22Rv1 (cell line): ENCODE measurements around the gene ADAMTS9.
"Not testable (repeated sequence)": the region's sequence is repeated elsewhere in the genome, so short reads cannot be mapped to it uniquely, and the experiment has no call there.

Source experiments
- H3K27ac ChIP-seq: fragments of 450-650 bp; 2 replicates; pipeline ENCODE4 v1.5.1; 2017
- ZFX ChIP-seq: fragments of 450-650 bp; IDR thresholded peaks from 2 replicates; pipeline ENCODE4 v1.6.1; 2017; ENCODE audit warnings: antibody characterized with exemption, borderline replicate concordance
- TF ChIP-seq, protein P1 (sequence below): fragments of 450-650 bp; IDR thresholded peaks from 2 replicates; pipeline ENCODE4 v1.5.1; 2017; ENCODE audit warnings: mild to moderate bottlenecking

The ADAMTS9 gene

DNA sequence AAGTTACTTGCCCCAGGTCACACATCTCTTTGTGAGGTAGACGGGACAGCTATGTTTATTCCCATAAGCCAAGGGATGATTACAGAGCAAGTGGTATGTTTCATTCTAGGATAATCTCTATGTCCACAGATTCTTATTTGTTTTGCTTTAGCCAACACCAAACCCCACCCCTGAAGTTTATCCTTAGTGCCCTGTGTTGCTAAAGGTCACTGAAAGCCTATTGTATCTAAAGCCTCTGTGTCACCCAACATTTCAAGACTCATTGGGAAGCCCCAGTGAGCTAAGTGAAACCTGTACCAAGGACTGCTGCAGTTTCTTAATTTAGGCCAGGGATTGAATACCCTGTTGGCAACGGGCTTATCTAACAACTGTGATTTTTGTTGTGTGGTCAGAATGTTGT, 135.6 kb downstream of the ADAMTS9 start:
- H3K27ac ChIP-seq, result no peak overlapping the region

GRCh38 chr3:64551697-64552096, 136.1 kb downstream of the ADAMTS9 start:
- H3K27ac ChIP-seq, result no peak overlapping the region
- TF ChIP-seq ZFX, result no peak
- TF ChIP-seq, protein P1, sequence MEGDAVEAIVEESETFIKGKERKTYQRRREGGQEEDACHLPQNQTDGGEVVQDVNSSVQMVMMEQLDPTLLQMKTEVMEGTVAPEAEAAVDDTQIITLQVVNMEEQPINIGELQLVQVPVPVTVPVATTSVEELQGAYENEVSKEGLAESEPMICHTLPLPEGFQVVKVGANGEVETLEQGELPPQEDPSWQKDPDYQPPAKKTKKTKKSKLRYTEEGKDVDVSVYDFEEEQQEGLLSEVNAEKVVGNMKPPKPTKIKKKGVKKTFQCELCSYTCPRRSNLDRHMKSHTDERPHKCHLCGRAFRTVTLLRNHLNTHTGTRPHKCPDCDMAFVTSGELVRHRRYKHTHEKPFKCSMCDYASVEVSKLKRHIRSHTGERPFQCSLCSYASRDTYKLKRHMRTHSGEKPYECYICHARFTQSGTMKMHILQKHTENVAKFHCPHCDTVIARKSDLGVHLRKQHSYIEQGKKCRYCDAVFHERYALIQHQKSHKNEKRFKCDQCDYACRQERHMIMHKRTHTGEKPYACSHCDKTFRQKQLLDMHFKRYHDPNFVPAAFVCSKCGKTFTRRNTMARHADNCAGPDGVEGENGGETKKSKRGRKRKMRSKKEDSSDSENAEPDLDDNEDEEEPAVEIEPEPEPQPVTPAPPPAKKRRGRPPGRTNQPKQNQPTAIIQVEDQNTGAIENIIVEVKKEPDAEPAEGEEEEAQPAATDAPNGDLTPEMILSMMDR, result no peak

More for the DNA sequence above, 135.6 kb downstream of the ADAMTS9 start:
- TF ChIP-seq ZFX, result no peak
- TF ChIP-seq, protein P1, result no peak

- H3K27ac ChIP-seq, result no peak overlapping the region
- TF ChIP-seq, protein P1, result no peak
- no peak for TF ChIP-seq ZFX
These were observed 137.1 kb downstream of the ADAMTS9 start for GRCh38 chr3:64550745-64551144.

GRCh38 chr3:64549869-64550268, 137.9 kb downstream of the ADAMTS9 start:
- H3K27ac ChIP-seq, result no peak overlapping the region
- TF ChIP-seq, protein P1, result no peak
- no peak for TF ChIP-seq ZFX

- no peak for TF ChIP-seq ZFX
- TF ChIP-seq, protein P1, result no peak
- H3K27ac ChIP-seq, result no peak overlapping the region
These were observed 139.5 kb downstream of the ADAMTS9 start for GRCh38 chr3:64548200-64548889.

- no peak overlapping the region for H3K27ac ChIP-seq
- TF ChIP-seq ZFX, result no peak
- TF ChIP-seq, protein P1, result no peak
These were observed 140.9 kb downstream of the ADAMTS9 start for GRCh38 chr3:64546856-64547255.

- not testable (repeated sequence) for H3K27ac ChIP-seq
These were observed 142.6 kb downstream of the ADAMTS9 start for GRCh38 chr3:64545239-64545638.

- no peak for TF ChIP-seq ZFX
- TF ChIP-seq, protein P1, result no peak
- no peak overlapping the region for H3K27ac ChIP-seq
These were observed 146.0 kb downstream of the ADAMTS9 start for GRCh38 chr3:64541803-64542202.
